GM18907 (cell line): Measurements from ENCODE around the gene SSBP4.
A peak's percentile ranks its signal among the peaks of the same experiment; 100 is the strongest.

Source experiments
- ATAC-seq: cut with Tn5 transposase; IDR thresholded peaks from one replicate; pipeline ENCODE4 v1.9.1; 2021; ENCODE audit warnings: mild to moderate bottlenecking, moderate library complexity; ENCODE audit not compliant: unreplicated experiment

SSBP4 gene

GRCh38 chr19:18419699-18420460 lies 682 bp downstream of the SSBP4 start:
- peak; percentile 4 for ATAC-seq

- ATAC-seq, result no peak
Observed at GRCh38 chr19:18420930-18421329, 1.7 kb downstream of the SSBP4 start.

GRCh38 chr19:18421371-18421959 lies 2.3 kb downstream of the SSBP4 start:
- no peak for ATAC-seq

GRCh38 chr19:18422530-18423191 lies 3.5 kb downstream of the SSBP4 start:
- ATAC-seq, result no peak

- ATAC-seq, result no peak
Observed at GRCh38 chr19:18423258-18424020, 4.2 kb downstream of the SSBP4 start.

GRCh38 chr19:18424122-18424889 lies 5.1 kb downstream of the SSBP4 start:
- no peak for ATAC-seq

GRCh38 chr19:18424890-18425514 lies 5.8 kb downstream of the SSBP4 start:
- ATAC-seq, result no peak

GRCh38 chr19:18425515-18426415 lies 6.6 kb downstream of the SSBP4 start:
- no peak for ATAC-seq

GRCh38 chr19:18426416-18426767 lies 7.2 kb downstream of the SSBP4 start:
- ATAC-seq, result no peak

- no peak for ATAC-seq
Observed at GRCh38 chr19:18427080-18427742, 8.0 kb downstream of the SSBP4 start.

- ATAC-seq, result no peak
Observed at GRCh38 chr19:18427743-18428113, 8.5 kb downstream of the SSBP4 start.

- ATAC-seq, result no peak
Observed at GRCh38 chr19:18428173-18428786, 9.1 kb downstream of the SSBP4 start.

GRCh38 chr19:18428787-18429674 lies 9.8 kb downstream of the SSBP4 start:
- ATAC-seq, result peak; percentile 51

- no peak for ATAC-seq
Observed at GRCh38 chr19:18429717-18430416, 10.7 kb downstream of the SSBP4 start.

GRCh38 chr19:18430417-18431144 lies 11.4 kb downstream of the SSBP4 start:
- ATAC-seq, result no peak
